ENCODE results near the gene QPRT. TPM values are rescaled to one million over a fixed set of nuclear protein-coding genes. Genes with fewer than 3 reads are reported as not detected.

The QPRT gene
- polyA plus RNA-seq, 3 donors = 2.1 to 4.7 (median 3.9) TPM

GRCh38 chr16:29696881-29697331, 17.9 kb downstream of the QPRT start:
- no peak overlapping the region for H3K27ac ChIP-seq (ENCODE audit: low read depth in 1 of 2, low read length in 2 of 2)
- no peak overlapping the region for H3K4me3 ChIP-seq (replicated peaks in 1 of 3; ENCODE audit: low read depth in 2 of 3, low read length in 3 of 3)
- intact Hi-C loops (cut with micrococcal nuclease) = loop anchor here (5.0 to 10.0 kb wide), 2 partner anchors 310 to 328 kb away; partner anchors contain the start of gene C16orf92 (in 1 of the 2)
- TF ChIP-seq CTCF (IDR thresholded peaks at IDR 0.05) = no peak
- Mint-ChIP-seq H3K36me3 (peaks cover 0 to 2% of the 10 kb centered on the region in 2 donors), H3K9me3 (peaks cover 8 to 25% (median 20%) of the 10 kb centered on the region in 7 donors), H3K4me1 (peaks cover 15% of the 10 kb centered on the region), H3K27me3 (ENCODE audit: low read depth in 3 of 3) (peaks cover 9 to 15% (median 10%) of the 10 kb centered on the region in 3 donors), H3K27ac (no peak overlapping the region), H3K4me3 (no peak overlapping the region)
- no peaks in the 10 kb centered on the region for H3K79me2 ChIP-seq (ENCODE audit: insufficient read depth, low read length)
- no peak for DNase-seq
- H3K4me2 ChIP-seq (replicated peaks; ENCODE audit: extremely low read depth, low read length, poor library complexity, severe bottlenecking) = no peak overlapping the region
- H3K4me1 ChIP-seq (ENCODE audit: control insufficient read depth in 1 of 2, insufficient read depth in 2 of 2, low read length in 2 of 2) = peaks cover 8 to 14% of the 10 kb centered on the region in 2 donors
- H3K9me3 ChIP-seq (replicated peaks in 1 of 2; ENCODE audit: control insufficient read depth in 1 of 2, insufficient read depth in 1 of 2, low read length in 2 of 2) = peaks cover 8 to 18% of the 10 kb centered on the region in 2 donors
- H3K36me3 ChIP-seq (replicated peaks in 1 of 2; ENCODE audit: control insufficient read depth in 1 of 2, insufficient read depth in 2 of 2, low read length in 2 of 2) = no peaks in the 10 kb centered on the region
- no peak overlapping the region for H2AFZ ChIP-seq (ENCODE audit: insufficient read depth, low read depth, low read length, poor library complexity, severe bottlenecking)
- H3K9ac ChIP-seq (ENCODE audit: insufficient read depth, low read length, poor library complexity, severe bottlenecking) = no peak overlapping the region
- no peaks in the 10 kb centered on the region for H4K20me1 ChIP-seq (ENCODE audit: insufficient read depth, low read length)
- H3K27me3 ChIP-seq (ENCODE audit: control insufficient read depth in 2 of 2, insufficient read depth in 2 of 2, low read length in 2 of 2) = no peaks in the 10 kb centered on the region
- 97% methylated on average over 21 of the region's 21 CpGs for WGBS (ENCODE audit: insufficient coverage)

GRCh38 chr16:29697391-29697790, 18.4 kb downstream of the QPRT start:
- Histone ChIP-seq H3K4me2 (replicated peaks; ENCODE audit: extremely low read depth, low read length, poor library complexity, severe bottlenecking) (no peak overlapping the region), H3K27me3 (ENCODE audit: control insufficient read depth in 2 of 2, insufficient read depth in 2 of 2, low read length in 2 of 2) (peaks cover 0 to 3% of the 10 kb centered on the region in 2 donors), H3K36me3 (replicated peaks in 1 of 2; ENCODE audit: control insufficient read depth in 1 of 2, insufficient read depth in 2 of 2, low read length in 2 of 2) (no peaks in the 10 kb centered on the region), H3K9me3 (replicated peaks in 1 of 2; ENCODE audit: control insufficient read depth in 1 of 2, insufficient read depth in 1 of 2, low read length in 2 of 2) (peaks cover 8 to 18% of the 10 kb centered on the region in 2 donors), H4K20me1 (ENCODE audit: insufficient read depth, low read length) (no peaks in the 10 kb centered on the region), H3K9ac (ENCODE audit: insufficient read depth, low read length, poor library complexity, severe bottlenecking) (no peak overlapping the region), H3K79me2 (ENCODE audit: insufficient read depth, low read length) (no peaks in the 10 kb centered on the region), H3K4me1 (ENCODE audit: control insufficient read depth in 1 of 2, insufficient read depth in 2 of 2, low read length in 2 of 2) (peaks cover 7 to 19% of the 10 kb centered on the region in 2 donors), H3K4me3 (replicated peaks in 1 of 3; ENCODE audit: low read depth in 2 of 3, low read length in 3 of 3) (no peak overlapping the region), H2AFZ (ENCODE audit: insufficient read depth, low read depth, low read length, poor library complexity, severe bottlenecking) (no peak overlapping the region), H3K27ac (ENCODE audit: low read depth in 1 of 2, low read length in 2 of 2) (no peak overlapping the region)
- intact Hi-C loops (cut with micrococcal nuclease) = loop anchor here (5.0 to 10.0 kb wide), 2 partner anchors 310 to 327 kb away; partner anchors contain the start of gene C16orf92 (in 1 of the 2)
- Mint-ChIP-seq H3K36me3 (peaks cover 0 to 2% of the 10 kb centered on the region in 2 donors), H3K4me3 (no peak overlapping the region), H3K27ac (no peak overlapping the region), H3K27me3 (ENCODE audit: low read depth in 3 of 3) (peaks cover 13 to 20% (median 15%) of the 10 kb centered on the region in 3 donors), H3K9me3 (peaks cover 8 to 25% (median 20%) of the 10 kb centered on the region in 7 donors), H3K4me1 (peaks cover 20% of the 10 kb centered on the region)
- DNase-seq = no peak
- 95% methylated on average over 4 of the region's 7 CpGs for WGBS (ENCODE audit: insufficient coverage)
- TF ChIP-seq CTCF (IDR thresholded peaks at IDR 0.05) = no peak

Measured in CD14-positive monocyte (primary cell).